T-helper 22 cell (primary cell): Measurements from ENCODE around the gene EML6.
"Not testable (repeated sequence)": the region's sequence is repeated elsewhere in the genome, so short reads cannot be mapped to it uniquely, and the experiment has no call there.

Experiments used
- DNase-seq: peaks from one replicate; pipeline ENCODE4 v3.0.0-alpha.2; 2020; ENCODE audit warnings: low read depth

EML6 gene

DNA sequence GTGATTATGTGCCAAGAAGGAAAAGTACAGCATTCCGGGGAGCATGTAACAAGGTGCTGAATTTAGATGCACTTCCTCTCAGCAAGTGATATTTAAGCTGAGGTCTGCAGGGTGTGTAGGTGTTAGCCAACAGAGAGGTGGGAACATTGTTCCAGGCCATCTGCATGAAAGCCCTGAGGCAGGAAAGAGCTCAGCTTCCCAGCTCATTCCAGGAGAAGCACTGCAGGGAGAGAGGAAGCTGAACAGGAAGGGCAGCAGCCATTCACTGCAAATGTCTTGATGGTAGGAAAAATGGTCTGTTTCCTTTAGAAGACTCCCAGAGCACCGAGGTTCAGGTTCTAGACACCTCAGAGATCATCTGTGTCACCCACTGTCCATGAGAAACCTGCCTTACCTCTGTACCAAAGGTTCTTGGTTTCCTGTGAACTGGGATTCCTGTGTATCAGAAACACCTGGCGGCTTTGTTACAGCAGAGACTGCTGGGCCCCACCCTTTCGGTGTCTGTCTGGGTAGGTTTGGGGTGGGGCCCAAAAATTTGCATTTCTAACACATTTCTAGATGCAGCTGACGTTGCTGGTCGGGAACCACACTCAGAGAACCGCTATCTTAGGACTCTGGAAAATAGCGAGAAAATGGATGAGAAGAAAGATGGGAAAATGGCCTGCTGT is 242.8 kb downstream of the EML6 start:
- no peak for DNase-seq

DNA sequence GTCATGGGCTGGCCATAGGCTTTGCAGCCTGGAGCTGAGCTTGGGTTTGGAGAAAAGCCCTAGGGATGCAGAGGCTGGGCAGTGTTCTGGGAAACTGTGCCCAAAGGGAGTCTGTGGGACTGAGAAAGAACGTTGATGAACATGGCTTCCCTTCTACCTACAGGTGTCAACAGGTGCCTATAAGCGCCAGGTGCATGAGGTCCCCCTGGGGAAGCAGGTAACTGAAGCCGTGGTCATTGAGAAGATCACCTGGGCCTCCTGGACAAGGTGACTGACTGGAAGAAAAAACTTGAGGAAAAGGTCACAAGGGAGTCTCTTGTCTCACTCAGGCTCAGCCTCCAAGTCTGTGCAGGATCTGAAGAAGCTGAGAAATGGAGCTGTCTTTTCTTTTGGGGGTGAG is 243.4 kb downstream of the EML6 start:
- DNase-seq = no peak

GRCh38 chr2:54967269-54967668 is 243.8 kb downstream of the EML6 start:
- no peak for DNase-seq

DNA sequence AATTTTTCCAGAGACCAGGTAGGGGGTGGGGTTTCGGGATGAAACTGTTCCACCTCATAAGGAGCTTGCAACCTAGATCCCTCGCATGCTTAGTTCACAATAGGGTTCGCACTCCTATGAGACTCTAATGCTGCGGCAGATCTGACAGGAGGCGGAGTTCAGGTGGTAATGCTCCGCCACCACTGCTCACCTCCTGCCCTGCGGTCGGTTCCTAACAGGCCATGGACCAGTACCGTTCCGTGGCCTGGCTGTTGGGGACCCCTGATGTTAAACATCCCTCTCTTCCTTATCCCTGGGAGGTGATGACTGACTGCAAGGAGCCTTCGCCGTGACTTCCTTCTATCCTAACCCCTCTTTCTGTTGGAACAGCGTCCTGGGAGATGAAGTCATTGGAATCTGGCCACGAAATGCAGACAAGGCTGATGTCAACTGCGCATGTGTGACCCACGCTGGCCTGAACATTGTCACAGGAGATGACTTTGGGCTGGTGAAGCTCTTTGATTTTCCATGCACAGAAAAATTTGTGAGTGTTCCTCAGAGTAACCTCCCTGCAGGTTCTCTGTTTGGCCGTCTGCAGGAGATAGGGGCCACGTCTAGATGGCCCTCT is 244.4 kb downstream of the EML6 start:
- DNase-seq = no peak

GRCh38 chr2:54968561-54969218 is 245.2 kb downstream of the EML6 start:
- DNase-seq = no peak

- DNase-seq = no peak
Measured at GRCh38 chr2:54969295-54969939, 246.0 kb downstream of the EML6 start.

GRCh38 chr2:54969940-54970338 is 246.5 kb downstream of the EML6 start:
- DNase-seq = no peak

DNA sequence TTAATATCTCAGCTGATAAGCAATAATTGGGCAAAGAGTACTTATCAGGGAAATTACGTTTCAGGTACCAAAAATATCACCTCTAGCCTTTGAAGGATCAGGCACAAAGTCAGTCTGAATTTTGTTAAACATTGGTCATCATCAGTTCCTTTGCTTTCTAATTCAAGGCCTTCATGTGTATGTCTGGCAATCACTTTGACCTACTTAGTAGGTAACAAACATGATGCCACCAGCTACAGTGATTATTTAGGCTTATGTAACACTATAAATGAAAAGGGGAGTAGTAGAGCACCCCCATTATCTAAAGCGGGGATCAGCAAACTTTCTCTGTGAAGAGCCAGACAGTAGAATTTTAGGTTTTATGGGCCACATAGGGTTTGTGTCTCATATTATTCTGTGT is 251.7 kb downstream of the EML6 start:
- DNase-seq = no peak

GRCh38 chr2:54975598-54976492 is 252.4 kb downstream of the EML6 start:
- DNase-seq = no peak

- DNase-seq = no peak
Measured at GRCh38 chr2:54977149-54977548, 253.7 kb downstream of the EML6 start.

GRCh38 chr2:54979321-54980044 is 256.0 kb downstream of the EML6 start:
- no peak for DNase-seq

- DNase-seq = no peak
Measured at GRCh38 chr2:54981385-54981784, 257.9 kb downstream of the EML6 start.

- DNase-seq = no peak
Measured at GRCh38 chr2:54983345-54984220, 260.1 kb downstream of the EML6 start.

GRCh38 chr2:54984476-54984875 is 261.0 kb downstream of the EML6 start:
- DNase-seq = no peak

DNA sequence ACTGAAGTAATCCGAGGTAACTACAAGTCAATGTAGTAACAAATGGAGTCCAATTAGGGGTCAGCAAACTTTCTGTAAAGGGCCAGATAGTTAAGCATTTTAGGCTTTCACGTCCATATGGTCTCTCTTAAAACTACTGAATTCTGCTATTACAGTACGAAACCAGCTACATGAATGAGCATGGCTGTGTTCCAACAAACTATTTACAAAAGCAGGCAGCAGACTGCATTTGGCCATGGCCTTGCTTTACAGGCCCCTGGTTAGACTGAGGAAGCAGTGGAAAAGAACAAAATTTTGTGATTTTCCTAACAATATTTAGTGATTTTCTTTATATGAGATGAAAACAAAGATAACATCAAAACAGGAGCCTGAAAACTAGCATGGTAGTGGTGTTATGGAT is 262.8 kb downstream of the EML6 start:
- DNase-seq = no peak

- DNase-seq = no peak
Measured at GRCh38 chr2:54988612-54989011, 265.1 kb downstream of the EML6 start.

GRCh38 chr2:54990694-54991093 is 267.2 kb downstream of the EML6 start:
- DNase-seq = not testable (repeated sequence)

DNA sequence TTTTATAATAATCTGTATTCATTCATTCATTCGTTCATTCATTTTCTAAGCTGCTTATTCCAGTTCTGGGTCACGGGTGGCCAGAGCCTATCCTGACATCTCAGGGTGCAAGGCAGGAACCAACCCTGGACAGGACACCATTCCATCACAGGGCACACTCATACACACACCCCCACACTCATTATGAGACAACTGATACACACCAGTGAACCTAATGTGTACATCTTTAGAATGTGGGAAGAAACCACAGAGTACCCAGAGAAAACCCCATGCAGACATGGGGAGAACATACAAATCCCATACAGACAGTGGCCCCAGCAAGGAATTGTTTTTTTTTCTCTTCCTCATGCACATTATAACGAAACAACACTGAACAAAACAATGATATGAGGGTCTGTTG is 272.1 kb downstream of the EML6 start:
- no peak for DNase-seq

GRCh38 chr2:54997826-54998225 is 274.4 kb downstream of the EML6 start:
- DNase-seq = no peak

DNA sequence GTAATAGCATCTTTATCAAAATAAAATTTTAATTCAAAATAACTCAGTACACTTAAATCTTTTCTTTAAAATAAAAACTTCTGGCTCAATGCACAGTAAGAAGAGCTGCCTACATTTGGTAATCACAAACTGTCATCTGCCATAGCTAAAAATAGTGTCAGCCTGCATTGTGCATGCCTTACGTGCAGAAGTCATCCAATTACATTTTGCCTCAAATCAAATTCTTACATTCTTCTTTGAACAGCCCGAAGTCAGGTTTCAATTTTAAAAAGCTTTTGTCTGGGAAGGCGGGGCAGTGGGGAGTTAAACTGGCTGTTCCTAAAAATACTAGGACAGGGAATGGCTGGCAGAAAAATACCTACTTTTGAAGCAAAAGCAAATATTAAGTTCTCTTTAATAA is 275.7 kb downstream of the EML6 start:
- DNase-seq = no peak
